Endothelial cell of umbilical vein (primary cell): Measurements from ENCODE around the gene CMTM8. TPM values are rescaled to one million over a fixed set of nuclear protein-coding genes. Genes with fewer than 3 reads are reported as not detected.

Experiments used
- BruUV-seq: library from RNA; stranded (reverse); fragments of 400-500 nt; replicated peaks from 2 replicates; lab custom pipeline; 2021; lab: Mats Ljungman, UMichigan
- CTCF ChIA-PET: fragments of 300-600, 350-600 bp; sonication (Branson Sonifier 250); formaldehyde crosslinking; loops from one replicate; lab custom pipeline; 2021; ENCODE audit warnings: antibody characterized with exemption, inconsistent platforms; lab: Charles Lee
- POLR2A ChIA-PET: fragments of 300-600, 350-600 bp; sonication (Branson Sonifier 250); formaldehyde crosslinking; loops from one replicate; lab custom pipeline; 2021; ENCODE audit warnings: antibody characterized with exemption, inconsistent platforms; lab: Charles Lee
- DNase-seq: peaks from one replicate; pipeline ENCODE4 v3.0.0-alpha.2; 2011; ENCODE audit warnings: low read depth, low spot score
- FAIRE-seq: peaks from 2 replicates; lab custom pipeline; 2011; peaks lifted over from hg19 to GRCh38; lab: Jason Lieb, UNC
- H2AFZ ChIP-seq: 2 replicates; pipeline ENCODE4 v1.6.0; 2012; ENCODE audit warnings: low read depth, low read length, control low read depth, inconsistent platforms
- H3K27ac ChIP-seq: 2 replicates; pipeline ENCODE4 v1.5.1; 2011; ENCODE audit warnings: low read depth, mild to moderate bottlenecking, control low read depth, low read length, moderate library complexity; ENCODE audit not compliant: insufficient read depth
- H3K27me3 ChIP-seq, 2 experiments: 2 replicates each; pipeline versions ENCODE4 v1.6.0 to v1.6.1; 2011; ENCODE audit warnings: low read length in 2 of 2, mixed read lengths in 1 of 2; ENCODE audit not compliant: control insufficient read depth in 2 of 2, insufficient read depth in 2 of 2
- H3K36me3 ChIP-seq, 2 experiments: 2 replicates in 1 of 2; 3 replicates in 1 of 2; pipeline ENCODE4 v1.5.1; 2011; ENCODE audit warnings: low read length in 2 of 2, mild to moderate bottlenecking in 1 of 2, moderate library complexity in 1 of 2; ENCODE audit not compliant: control insufficient read depth in 2 of 2, insufficient read depth in 2 of 2; ENCODE audit errors: extremely low read depth in 1 of 2
- H3K4me1 ChIP-seq: 3 replicates; pipeline ENCODE4 v1.5.1; 2011; ENCODE audit warnings: mild to moderate bottlenecking, low read length; ENCODE audit not compliant: control insufficient read depth, insufficient read depth; ENCODE audit errors: extremely low read depth
- H3K4me2 ChIP-seq: 2 replicates; pipeline ENCODE4 v1.6.1; 2011; ENCODE audit warnings: low read length, control low read depth, mixed read lengths; ENCODE audit not compliant: insufficient read depth
- H3K4me3 ChIP-seq, 3 experiments: fragments of 200-600 bp in 1 of 3; sonication (generic), shearing (Covaris generic) in 1 of 3; replicated peaks in 1 of 3; 2 replicates each; pipeline ENCODE4 v1.5.1; 2011 to 2016; ENCODE audit warnings: control low read depth in 3 of 3, low read length in 3 of 3, mild to moderate bottlenecking in 2 of 3, inconsistent platforms in 1 of 3, low read depth in 1 of 3, moderate library complexity in 1 of 3; ENCODE audit not compliant: insufficient read depth in 1 of 3
- H3K79me2 ChIP-seq: 2 replicates; pipeline ENCODE4 v1.6.0; 2012; ENCODE audit warnings: low read length, inconsistent platforms; ENCODE audit not compliant: control insufficient read depth, insufficient read depth
- H3K9ac ChIP-seq: replicated peaks from 2 replicates; pipeline ENCODE3; 2011; ENCODE audit warnings: low read length, control low read depth; ENCODE audit not compliant: insufficient read depth; ENCODE audit errors: extremely low read depth
- H3K9me1 ChIP-seq: replicated peaks from 3 replicates; pipeline ENCODE4 v1.6.0; 2011; ENCODE audit warnings: mild to moderate bottlenecking, low read length; ENCODE audit not compliant: control insufficient read depth, insufficient read depth; ENCODE audit errors: extremely low read depth
- H3K9me3 ChIP-seq: replicated peaks from 2 replicates; pipeline ENCODE4 v1.5.1; 2012; ENCODE audit warnings: low read length, inconsistent platforms; ENCODE audit not compliant: control insufficient read depth, insufficient read depth
- H4K20me1 ChIP-seq: replicated peaks from 2 replicates; pipeline ENCODE3; 2011; ENCODE audit warnings: mild to moderate bottlenecking, low read length; ENCODE audit not compliant: control insufficient read depth, insufficient read depth; ENCODE audit errors: extremely low read depth
- CTCF ChIP-seq, 2 donors: IDR thresholded peaks; 1 replicate in 1 of 2; 2 replicates in 1 of 2; pipeline ENCODE4 v1.5.1; 2011; ENCODE audit warnings: low read length in 2 of 2, mild to moderate bottlenecking in 2 of 2, moderate library complexity in 2 of 2, control low read depth in 1 of 2, inconsistent platforms in 1 of 2, low read depth in 1 of 2; ENCODE audit not compliant: insufficient read depth in 1 of 2; ENCODE audit errors: extremely low read depth in 1 of 2
- EZH2 ChIP-seq: IDR thresholded peaks from 2 replicates; pipeline ENCODE4 v1.6.1; 2012; ENCODE audit warnings: borderline replicate concordance, low read depth, mild to moderate bottlenecking, moderate library complexity, low read length, inconsistent platforms; ENCODE audit not compliant: severe bottlenecking
- FOS ChIP-seq: IDR thresholded peaks from 2 replicates; pipeline ENCODE4 v1.6.1; 2011; ENCODE audit warnings: mild to moderate bottlenecking, low read length, moderate library complexity, borderline replicate concordance; ENCODE audit not compliant: insufficient read depth
- GATA2 ChIP-seq: IDR thresholded peaks from 2 replicates; pipeline ENCODE4 v1.7.0; 2011; ENCODE audit warnings: low read depth, mild to moderate bottlenecking, moderate library complexity, mixed read lengths, low read length; ENCODE audit not compliant: insufficient read length, insufficient read depth
- JUN ChIP-seq: IDR thresholded peaks from 2 replicates; pipeline ENCODE4 v1.6.1; 2011; ENCODE audit warnings: borderline replicate concordance, low read depth; ENCODE audit not compliant: insufficient read length, insufficient read depth
- MAX ChIP-seq: IDR thresholded peaks from 2 replicates; pipeline ENCODE4 v1.6.1; 2011; ENCODE audit not compliant: insufficient read depth, insufficient read length
- MYC ChIP-seq: IDR thresholded peaks from one replicate; pipeline ENCODE4 v1.6.1; 2011; ENCODE audit warnings: mild to moderate bottlenecking, low read depth, low read length
- POLR2A ChIP-seq: IDR thresholded peaks from 2 replicates; pipeline ENCODE4 v1.6.1; 2012; ENCODE audit warnings: low read depth, mild to moderate bottlenecking, control low read depth, low read length
- POLR2AphosphoS5 ChIP-seq: IDR thresholded peaks from 2 replicates; pipeline ENCODE4 v1.6.1; 2012; ENCODE audit warnings: low read depth, mild to moderate bottlenecking, control low read depth, low read length, moderate library complexity; ENCODE audit not compliant: insufficient read depth
- dilution Hi-C: fragments of 300-500 bp; cut with MboI; formaldehyde crosslinking; loops from one replicate; pipeline ENCODE4 v1.15.0; 2019; ENCODE audit warnings: low sequenced_read_pairs; ENCODE audit not compliant: extremely low pct_ligation_motif_present
- intact Hi-C: fragments of 100-400 bp; cut with micrococcal nuclease; formaldehyde crosslinking; loops from one replicate; pipeline ENCODE4 v1.10.0; 2022
- polyA plus RNA-seq, 4 experiments: library from polyadenylated mRNA; depleted of rRNA in 3 of 4; stranded (reverse) in 3 of 4; unstranded in 1 of 4; fragments of >200 nt; gene quantifications; 2 replicates each; pipeline versions ENCODE4 v1.2.1 to v1.2.3, GENCODE V29; 2011 to 2012; ENCODE audit warnings: missing spikeins in 1 of 4
- total RNA-seq: library from RNA; stranded (reverse); gene quantifications from 2 replicates; pipeline ENCODE4 v1.2.3, GENCODE V29; 2021

Gene CMTM8
- total and polyA plus RNA-seq, 2 donors (not counting 3 experiments of a cell fraction or from before 2014, with no cell fraction given), result 7.3 to 11.9 TPM

GRCh38 chr3:32392536-32393302 lies 154.2 kb downstream of the CMTM8 start:
- peak overlapping the region; percentile 91 for H3K4me2 ChIP-seq
- H3K27me3 ChIP-seq, result no peaks in the 10 kb centered on the region
- peaks cover 14% of the 10 kb centered on the region for H3K4me1 ChIP-seq
- DNase-seq (peak; percentile 69), FAIRE-seq (peak; percentile 76)
- peak overlapping the region; percentile 77 for H3K27ac ChIP-seq
- ChIA-PET POLR2A (no interaction called here), CTCF (interaction anchor here (1.0 to 3.4 kb wide), 4 partner anchors 16 to 75 kb away, joined by 3 to 31 read pairs (median 10); no protein-coding TSS in a partner anchor)
- no peaks in the 10 kb centered on the region for H3K9me1 ChIP-seq
- H3K79me2 ChIP-seq, result peaks cover 52% of the 10 kb centered on the region
- peak overlapping the region; percentile 67 to 94 (median 82) for H3K4me3 ChIP-seq
- peak overlapping the region; percentile 81 for H2AFZ ChIP-seq
- no peaks in the 10 kb centered on the region for H3K9me3 ChIP-seq
- no peaks in the 10 kb centered on the region for H3K36me3 ChIP-seq
- BruUV-seq, result no TSS peak
- dilution Hi-C loops, result no loop called here
- intact Hi-C loops, result loop anchor here (1.0 to 5.0 kb wide), 3 partner anchors 30 to 270 kb away; partner anchors contain the start of gene DYNC1LI1
- TF ChIP-seq EZH2, result no peak
- no peak for TF ChIP-seq CTCF (IDR thresholded peaks at IDR 0.05; ENCODE audit: extremely low read depth in 1 of 2, insufficient read depth in 1 of 2, low read depth in 1 of 2, low read length in 2 of 2)
- no peak for TF ChIP-seq MAX
- TF ChIP-seq POLR2AphosphoS5, result no peak
- no peak for TF ChIP-seq FOS
- TF ChIP-seq JUN, result no peak
- TF ChIP-seq GATA2, result no peak
- no peak for TF ChIP-seq MYC
- TF ChIP-seq POLR2A, result no peak
- peak overlapping the region; percentile 95 for H3K9ac ChIP-seq
- no peaks in the 10 kb centered on the region for H4K20me1 ChIP-seq
